Activated CD8-positive, alpha-beta T cell treated with anti-CD3 and anti-CD28 coated beads, Interleukin-2, amount 10 ng/mL, durations not matched to agents 7 days and 5 days (primary cell): ENCODE results near the gene LRP8. TPM values are rescaled to one million over a fixed set of nuclear protein-coding genes. Genes with fewer than 3 reads are reported as not detected.

Source experiments
- ATAC-seq: fragments of 150-1000 bp; cut with Tn5 transposase; one replicate; pipeline ENCODE4 v1.10.0; 2021; ENCODE audit warnings: moderate library complexity
- CTCF ChIA-PET: fragments of 350-600 bp; sonication (Branson Sonifier 250); formaldehyde crosslinking; loops from one replicate; lab custom pipeline; 2021; ENCODE audit warnings: antibody characterized with exemption; lab: Charles Lee
- POLR2A ChIA-PET: fragments of 350-600 bp; sonication (Branson Sonifier 250); formaldehyde crosslinking; loops from one replicate; lab custom pipeline; 2021; ENCODE audit warnings: antibody characterized with exemption; lab: Charles Lee
- DNase-seq: peaks from one replicate; pipeline ENCODE4 v3.0.0-alpha.2; 2020
- H3K27ac Mint-ChIP-seq: one replicate; pipeline ENCODE4 v1.8.0; 2021; ENCODE audit warnings: mild to moderate bottlenecking, mixed read lengths
- H3K27me3 Mint-ChIP-seq: one replicate; pipeline ENCODE4 v1.8.0; 2021; ENCODE audit warnings: low read depth, mixed read lengths
- H3K36me3 Mint-ChIP-seq: one replicate; pipeline ENCODE4 v1.8.0; 2021; ENCODE audit warnings: low read depth, mixed read lengths
- H3K4me1 Mint-ChIP-seq: one replicate; pipeline ENCODE4 v1.8.0; 2021; ENCODE audit warnings: low read depth, mixed read lengths
- H3K4me3 Mint-ChIP-seq: one replicate; pipeline ENCODE4 v1.8.0; 2021; ENCODE audit warnings: mild to moderate bottlenecking, mixed read lengths
- H3K9me3 Mint-ChIP-seq: one replicate; pipeline ENCODE4 v1.8.0; 2022; ENCODE audit warnings: mixed read lengths; ENCODE audit not compliant: insufficient read depth
- total RNA-seq, 2 experiments: library from RNA; stranded (reverse); gene quantifications; one replicate each; pipeline ENCODE4 v1.2.3, GENCODE V29; 2021

The LRP8 gene
- total RNA-seq, 2 experiments from 2014 or later, result 62.7 to 71.8 TPM

DNA sequence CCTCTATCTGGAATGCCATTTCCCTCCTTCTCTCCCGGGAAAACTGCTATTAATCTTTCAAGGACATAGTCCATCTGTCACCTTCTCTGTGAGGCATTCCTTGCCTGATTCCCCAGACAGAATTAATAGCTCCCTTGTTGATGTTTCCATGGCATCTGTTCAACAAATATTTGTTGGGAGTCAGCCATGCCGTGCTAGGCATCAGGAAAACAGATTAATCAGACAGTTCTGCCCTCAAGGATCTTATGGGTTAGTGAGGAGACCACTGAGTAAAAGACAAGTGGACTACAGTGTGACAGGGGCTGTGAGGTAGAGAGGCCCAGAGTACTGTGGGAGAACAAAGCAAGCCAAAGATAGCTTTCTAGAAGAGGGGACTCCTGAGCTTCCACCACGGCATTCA is 78.2 kb downstream of the LRP8 start:
- ATAC-seq (no peak), DNase-seq (no peak)
- Mint-ChIP-seq H3K27ac (no peak overlapping the region), H3K9me3 (no peaks in the 10 kb centered on the region), H3K27me3 (no peaks in the 10 kb centered on the region), H3K36me3 (peaks cover 67% of the 10 kb centered on the region), H3K4me1 (no peaks in the 10 kb centered on the region), H3K4me3 (no peak overlapping the region)
- ChIA-PET CTCF (no interaction called here), POLR2A (interaction anchor here (0.9 kb wide), 1 partner anchor 11 kb away, joined by 3 read pairs; the partner anchor contains the start of gene MAGOH)

- peaks cover 53% of the 10 kb centered on the region for H3K36me3 Mint-ChIP-seq
- ChIA-PET CTCF (no interaction called here), POLR2A (no interaction called here)
- H3K4me1 Mint-ChIP-seq, result no peaks in the 10 kb centered on the region
- ATAC-seq, result no peak
- H3K27ac Mint-ChIP-seq, result no peak overlapping the region
- no peaks in the 10 kb centered on the region for H3K27me3 Mint-ChIP-seq
- H3K4me3 Mint-ChIP-seq, result no peak overlapping the region
- no peak for DNase-seq
- no peaks in the 10 kb centered on the region for H3K9me3 Mint-ChIP-seq
These were observed 81.4 kb downstream of the LRP8 start for GRCh38 chr1:53246261-53247134.

- Mint-ChIP-seq H3K27ac (no peak overlapping the region), H3K36me3 (peaks cover 34% of the 10 kb centered on the region)
These were observed 83.7 kb downstream of the LRP8 start for GRCh38 chr1:53244141-53244540.

GRCh38 chr1:53242381-53242780 is 85.5 kb downstream of the LRP8 start:
- Mint-ChIP-seq H3K27me3 (no peaks in the 10 kb centered on the region), H3K4me3 (no peak overlapping the region), H3K4me1 (peaks cover 16% of the 10 kb centered on the region), H3K9me3 (no peaks in the 10 kb centered on the region), H3K27ac (no peak overlapping the region), H3K36me3 (peaks cover 26% of the 10 kb centered on the region)
- POLR2A ChIA-PET, result no interaction called here
- CTCF ChIA-PET, result no interaction called here
- no peak for ATAC-seq
- DNase-seq, result no peak

More at GRCh38 chr1:53244141-53244540, 83.7 kb downstream of the LRP8 start:
- H3K4me1 Mint-ChIP-seq, result peaks cover 1% of the 10 kb centered on the region
- no peaks in the 10 kb centered on the region for H3K27me3 Mint-ChIP-seq
- POLR2A ChIA-PET, result no interaction called here
- no peak overlapping the region for H3K4me3 Mint-ChIP-seq
- no peak for DNase-seq
- no peaks in the 10 kb centered on the region for H3K9me3 Mint-ChIP-seq
- CTCF ChIA-PET, result no interaction called here
- ATAC-seq, result no peak

GRCh38 chr1:53241828-53242227 is 86.0 kb downstream of the LRP8 start:
- no peak overlapping the region for H3K4me3 Mint-ChIP-seq
- POLR2A ChIA-PET, result no interaction called here
- peaks cover 19% of the 10 kb centered on the region for H3K4me1 Mint-ChIP-seq
- H3K9me3 Mint-ChIP-seq, result no peaks in the 10 kb centered on the region
- no peak overlapping the region for H3K27ac Mint-ChIP-seq
- H3K27me3 Mint-ChIP-seq, result no peaks in the 10 kb centered on the region
- ATAC-seq (no peak), DNase-seq (no peak)
- H3K36me3 Mint-ChIP-seq, result peaks cover 22% of the 10 kb centered on the region
- CTCF ChIA-PET, result no interaction called here

- peaks cover 31% of the 10 kb centered on the region for H3K4me1 Mint-ChIP-seq
- ChIA-PET POLR2A (interaction anchor here (1.1 to 1.3 kb wide), 2 partner anchors 10 to 11 kb away, joined by 3 to 4 read pairs; no protein-coding TSS in a partner anchor), CTCF (interaction anchor here (0.7 to 2.1 kb wide), 4 partner anchors 12 to 765 kb away, joined by 3 to 11 read pairs (median 4); no protein-coding TSS in a partner anchor)
- no peaks in the 10 kb centered on the region for H3K27me3 Mint-ChIP-seq
- H3K9me3 Mint-ChIP-seq, result no peaks in the 10 kb centered on the region
- ATAC-seq (peak; percentile 99), DNase-seq (peak; percentile 97)
- H3K4me3 Mint-ChIP-seq, result peak within 1 kb of the TSS; percentile 94
- H3K27ac Mint-ChIP-seq, result peak within 1 kb of the TSS; percentile 95
- H3K36me3 Mint-ChIP-seq, result peaks cover 26% of the 10 kb centered on the region
These were observed 89.4 kb downstream of the LRP8 start, which contains the start of gene MAGOH for GRCh38 chr1:53238197-53239155. Gene MAGOH, minus strand, starts transcription at chr1:53238518. Its CDS starts 70 bp downstream, at chr1:53238448.

DNA sequence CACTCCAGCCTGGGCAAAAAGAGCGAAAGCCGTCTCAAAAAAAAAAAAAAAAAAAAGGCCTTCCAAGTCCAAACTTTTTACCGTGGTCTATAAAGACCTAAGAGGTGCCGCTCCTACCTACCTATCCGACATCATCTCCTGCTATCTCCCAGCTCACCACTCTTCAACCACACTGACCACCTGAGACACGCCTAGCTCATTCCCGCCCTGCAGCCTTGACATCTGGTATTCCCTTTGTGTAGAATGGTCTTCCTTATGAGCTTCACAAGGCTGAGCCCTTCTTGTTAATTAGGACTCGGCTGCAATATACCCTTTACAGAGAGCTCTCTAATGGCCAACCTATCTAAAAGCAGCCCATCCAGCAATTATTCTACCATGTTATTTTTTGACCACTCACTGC is 90.2 kb downstream of the LRP8 start:
- H3K36me3 Mint-ChIP-seq, result peaks cover 29% of the 10 kb centered on the region

DNA sequence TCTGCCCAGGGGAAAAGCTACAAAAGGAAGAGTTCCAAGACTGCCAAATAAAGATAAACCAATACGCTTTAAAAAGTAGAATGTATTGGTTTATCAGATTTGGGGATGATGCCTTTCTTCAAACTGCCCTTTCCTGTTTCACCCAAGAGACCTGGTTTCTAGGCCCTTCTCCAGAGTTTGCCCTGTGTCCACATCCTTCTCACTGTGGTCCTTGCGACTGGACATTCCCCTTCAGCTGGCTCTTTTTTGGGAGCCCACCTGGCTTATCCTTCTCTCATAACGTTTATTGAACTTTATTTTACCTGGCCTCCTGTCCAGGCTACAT is 106.9 kb downstream of the LRP8 start:
- no peak for ATAC-seq
- H3K4me3 Mint-ChIP-seq, result peak overlapping the region; percentile 90
- peaks cover 16% of the 10 kb centered on the region for H3K36me3 Mint-ChIP-seq
- ChIA-PET CTCF (interaction anchor here (1.7 to 3.1 kb wide), 2 partner anchors 17 to 18 kb away, joined by 4 to 11 read pairs; partner anchors contain the start of gene MAGOH), POLR2A (interaction anchor here (0.6 kb wide), 2 partner anchors 194 to 787 kb away, joined by 3 read pairs; no protein-coding TSS in a partner anchor)
- H3K4me1 Mint-ChIP-seq, result peaks cover 31% of the 10 kb centered on the region
- no peak for DNase-seq
- H3K27me3 Mint-ChIP-seq, result no peaks in the 10 kb centered on the region
- peak overlapping the region; percentile 97 for H3K27ac Mint-ChIP-seq
- H3K9me3 Mint-ChIP-seq, result no peaks in the 10 kb centered on the region

More for the DNA sequence above, 90.2 kb downstream of the LRP8 start:
- ATAC-seq, result no peak
- ChIA-PET CTCF (interaction anchor here (0.9 to 2.1 kb wide), 2 partner anchors 11 to 15 kb away, joined by 4 to 11 read pairs; no protein-coding TSS in a partner anchor), POLR2A (interaction anchor here (0.7 to 1.3 kb wide), 4 partner anchors 9 to 316 kb away, joined by 3 to 4 read pairs (median 3); no protein-coding TSS in a partner anchor)
- Mint-ChIP-seq H3K27ac (peak overlapping the region; percentile 95), H3K9me3 (no peaks in the 10 kb centered on the region), H3K4me1 (peaks cover 31% of the 10 kb centered on the region), H3K4me3 (peak overlapping the region; percentile 94), H3K27me3 (no peaks in the 10 kb centered on the region)
- DNase-seq, result no peak

DNA sequence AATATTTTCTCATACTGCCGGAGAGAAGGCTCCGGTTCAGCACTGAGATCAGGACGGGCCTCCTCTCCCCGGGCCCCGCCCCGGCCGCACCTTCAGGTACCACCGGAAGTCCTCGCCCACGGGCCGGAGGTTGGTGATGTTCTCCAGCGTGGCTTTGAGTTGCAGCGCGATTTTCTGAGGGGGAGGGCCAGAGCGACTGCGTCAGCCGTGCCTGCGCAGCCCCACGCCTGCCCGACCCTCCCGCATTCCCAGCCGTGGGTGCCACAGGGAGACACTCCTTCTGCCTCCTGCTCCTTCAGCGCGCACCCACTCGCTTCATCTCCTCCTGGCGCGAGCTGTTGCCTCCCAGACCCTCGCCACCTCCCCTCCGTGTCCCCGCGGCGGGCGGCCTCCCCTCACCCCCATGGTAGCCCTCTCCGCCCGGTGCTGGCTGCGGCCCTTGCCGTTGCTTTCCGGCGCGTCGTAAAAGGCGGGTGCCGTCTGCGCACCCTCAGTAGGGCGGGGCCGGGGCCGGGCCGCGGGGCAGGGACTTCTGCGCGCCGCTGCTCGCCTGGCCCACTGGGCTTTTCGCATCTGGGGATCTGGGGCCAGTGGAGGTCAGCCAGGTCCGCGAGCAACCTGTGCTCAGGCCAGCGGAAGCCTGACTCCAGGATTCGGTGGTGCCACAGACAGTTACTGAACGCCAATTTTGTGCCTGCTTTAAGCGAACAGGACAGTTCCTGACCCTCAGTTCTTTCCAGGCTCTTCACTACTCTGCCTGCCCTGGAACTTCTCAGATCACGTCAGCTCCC is 107.5 kb downstream of the LRP8 start, which contains the start of gene CZIB:
CZIB (minus strand) TSS at position 464 of the 791 bp plus-strand sequence; CDS start at position 405, 59 bp downstream.
- Mint-ChIP-seq H3K27me3 (no peaks in the 10 kb centered on the region), H3K9me3 (no peaks in the 10 kb centered on the region), H3K4me3 (peak within 1 kb of the TSS; percentile 90), H3K4me1 (peaks cover 31% of the 10 kb centered on the region), H3K36me3 (peaks cover 17% of the 10 kb centered on the region), H3K27ac (peak within 1 kb of the TSS; percentile 97)
- ChIA-PET POLR2A (interaction anchor here (0.6 to 1.5 kb wide), 3 partner anchors 10 to 787 kb away, joined by 3 to 5 read pairs (median 3); no protein-coding TSS in a partner anchor), CTCF (interaction anchor here (1.4 to 3.1 kb wide), 4 partner anchors 17 to 173 kb away, joined by 3 to 11 read pairs (median 4); partner anchors contain the start of gene MAGOH)
- DNase-seq, result peak; percentile 96
- ATAC-seq, result peak; percentile 96

DNA sequence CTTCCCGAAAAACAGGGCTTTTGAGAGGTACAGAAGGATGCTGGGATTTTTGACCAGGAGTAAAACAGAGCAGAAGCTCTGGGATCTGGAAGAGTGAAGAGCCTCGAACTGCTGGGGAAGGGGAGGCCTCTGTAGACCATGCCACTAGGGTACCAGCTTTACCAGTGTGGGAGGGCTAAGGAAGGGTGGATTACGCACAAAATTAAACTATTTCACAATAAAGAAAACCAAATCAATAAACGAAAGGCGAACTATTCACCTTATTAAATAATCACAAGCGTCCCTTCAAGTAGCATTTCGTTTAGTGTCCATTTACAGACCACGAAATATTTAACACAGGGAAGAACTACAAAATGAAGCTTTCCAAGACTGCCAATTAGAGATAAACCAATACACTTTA is 108.2 kb downstream of the LRP8 start:
- Mint-ChIP-seq H3K4me1 (peaks cover 31% of the 10 kb centered on the region), H3K4me3 (peak overlapping the region; percentile 90), H3K36me3 (peaks cover 18% of the 10 kb centered on the region), H3K27ac (peak overlapping the region; percentile 97), H3K27me3 (no peaks in the 10 kb centered on the region), H3K9me3 (no peaks in the 10 kb centered on the region)
- DNase-seq, result no peak
- ATAC-seq, result no peak
- POLR2A ChIA-PET, result interaction anchor here (1.0 to 1.5 kb wide), 2 partner anchors 9 to 20 kb away, joined by 3 to 5 read pairs; no protein-coding TSS in a partner anchor
- CTCF ChIA-PET, result interaction anchor here (1.3 to 1.4 kb wide), 3 partner anchors 26 to 174 kb away, joined by 3 read pairs; no protein-coding TSS in a partner anchor
